Left lung (tissue), 10 donors: ENCODE results near the gene SETD4. TPM values are rescaled to one million over a fixed set of nuclear protein-coding genes. Genes with fewer than 3 reads are reported as not detected.

Source experiments
- ATAC-seq: fragments of 200-7000 bp; cut with Tn5 transposase; one replicate; pipeline ENCODE4 v1.9.1; 2020; ENCODE audit warnings: moderate library complexity
- DNase-seq, 4 donors: peaks; one replicate each; pipeline ENCODE4 v3.0.0-alpha.2; 2013 to 2020
- H3K27ac ChIP-seq, 2 donors: fragments of 200-600 bp; sonication (generic) in 1 of 2; one replicate each; pipeline versions ENCODE4 v1.5.0 to v1.8.0; 2020 to 2021
- H3K27me3 ChIP-seq, 2 donors: fragments of 200-600 bp; sonication (generic) in 1 of 2; one replicate each; pipeline versions ENCODE4 v1.5.0 to v1.8.0; 2020 to 2021
- H3K36me3 ChIP-seq, 2 donors: fragments of 200-600 bp; sonication (generic) in 1 of 2; one replicate each; pipeline versions ENCODE4 v1.5.0 to v1.8.0; 2020 to 2021
- H3K4me1 ChIP-seq, 2 donors: fragments of 200-600 bp; one replicate each; pipeline ENCODE4 v1.8.0; 2021
- H3K4me3 ChIP-seq, 2 donors: fragments of 200-600 bp; sonication (generic) in 1 of 2; one replicate each; pipeline versions ENCODE4 v1.5.0 to v1.8.0; 2020 to 2021; ENCODE audit warnings: mild to moderate bottlenecking in 1 of 2
- H3K9me3 ChIP-seq, 2 donors: fragments of 200-600 bp; sonication (generic) in 1 of 2; one replicate each; pipeline versions ENCODE4 v1.5.0 to v1.8.0; 2020 to 2021
- CTCF ChIP-seq, 2 donors: fragments of 200-600 bp; sonication (generic) in 1 of 2; IDR thresholded peaks; one replicate each; pipeline versions ENCODE4 v1.5.0 to v1.8.0; 2021; ENCODE audit warnings: antibody characterized with exemption in 2 of 2
- intact Hi-C, 2 donors: fragments of 100-400 bp; cut with DNase I; formaldehyde crosslinking; loops; one replicate each; pipeline versions ENCODE4 v1.11.2 to v1.14.2; 2022
- polyA plus RNA-seq, 6 donors: library from polyadenylated mRNA; unstranded; fragments of 120-200 nt; gene quantifications; one replicate each; pipeline ENCODE4 v1.2.1, GENCODE V29; 2013; ENCODE audit not compliant: insufficient read length in 6 of 6
- total RNA-seq, 2 donors: library from RNA; stranded (reverse); fragmentation: NEBNext Ultra II Directional; extraction: Animal tissue kit (Norgen Biotek cat#: 25700); gene quantifications; one replicate each; pipeline ENCODE4 v1.2.1, GENCODE V29; 2021
- donor health status: DM: no; HTN: yes; CAD: no.
- donor health status: DM: no; HTN: no; CAD: no.

SETD4 gene
- total and polyA plus RNA-seq, 8 donors = 16.6 to 44.7 (median 35.2) TPM

- TF ChIP-seq CTCF (IDR thresholded peaks at IDR 0.05) = no peak
- Histone ChIP-seq H3K4me3 (no peak overlapping the region), H3K27ac (no peak overlapping the region), H3K9me3 (no peaks in the 10 kb centered on the region), H3K36me3 (no peaks in the 10 kb centered on the region), H3K27me3 (peaks cover 0 to 24% of the 10 kb centered on the region in 2 donors), H3K4me1 (peaks cover 1 to 2% of the 10 kb centered on the region in 2 donors)
- ATAC-seq (no peak), DNase-seq (no peak)
- intact Hi-C loops = no loop called here
Observed at GRCh38 chr21:35993875-35994490, 66.3 kb downstream of the SETD4 start.

- no peak for DNase-seq
- Histone ChIP-seq H3K9me3 (no peaks in the 10 kb centered on the region), H3K27me3 (peaks cover 0 to 22% of the 10 kb centered on the region in 2 donors), H3K36me3 (no peaks in the 10 kb centered on the region), H3K4me1 (peaks cover 12 to 13% of the 10 kb centered on the region in 2 donors), H3K4me3 (no peak overlapping the region), H3K27ac (no peak overlapping the region)
- no peak for TF ChIP-seq CTCF (IDR thresholded peaks at IDR 0.05)
- ATAC-seq = no peak
- intact Hi-C loops = no loop called here
Observed at GRCh38 chr21:35991131-35991530, 69.2 kb downstream of the SETD4 start.

- Histone ChIP-seq H3K9me3 (no peaks in the 10 kb centered on the region), H3K27ac (no peak overlapping the region), H3K4me1 (peaks cover 12 to 13% of the 10 kb centered on the region in 2 donors), H3K27me3 (peaks cover 0 to 22% of the 10 kb centered on the region in 2 donors), H3K4me3 (no peak overlapping the region), H3K36me3 (no peaks in the 10 kb centered on the region)
- ATAC-seq (no peak), DNase-seq (no peak)
- intact Hi-C loops = no loop called here
- no peak for TF ChIP-seq CTCF (IDR thresholded peaks at IDR 0.05)
Observed at GRCh38 chr21:35990609-35991008, 69.7 kb downstream of the SETD4 start.

- ATAC-seq = peak; percentile 66
- DNase-seq = peak in 2 of 4 donors; percentile 33 to 66
- no peaks in the 10 kb centered on the region for H3K36me3 ChIP-seq
- H3K9me3 ChIP-seq = no peaks in the 10 kb centered on the region
- TF ChIP-seq CTCF (IDR thresholded peaks at IDR 0.05) = no peak
- H3K27ac ChIP-seq = peak overlapping the region; percentile 47 to 60
- H3K4me1 ChIP-seq = peaks cover 12 to 13% of the 10 kb centered on the region in 2 donors
- intact Hi-C loops = no loop called here
- H3K27me3 ChIP-seq = peaks cover 0 to 31% of the 10 kb centered on the region in 2 donors
- H3K4me3 ChIP-seq = no peak overlapping the region
Observed at GRCh38 chr21:35989138-35989735, 71.1 kb downstream of the SETD4 start.

GRCh38 chr21:35988416-35989137, 71.7 kb downstream of the SETD4 start:
- intact Hi-C loops = no loop called here
- DNase-seq (no peak), ATAC-seq (peak; percentile 17)
- Histone ChIP-seq H3K27ac (peak overlapping the region; percentile 47 to 60), H3K36me3 (no peaks in the 10 kb centered on the region), H3K27me3 (peaks cover 0 to 31% of the 10 kb centered on the region in 2 donors), H3K9me3 (no peaks in the 10 kb centered on the region), H3K4me1 (peaks cover 12 to 13% of the 10 kb centered on the region in 2 donors), H3K4me3 (no peak overlapping the region)
- no peak for TF ChIP-seq CTCF (IDR thresholded peaks at IDR 0.05)
